ENCODE measurements around the gene PCAT6.
A peak's percentile ranks its signal among the peaks of the same experiment; 100 is the strongest.

Gene PCAT6

DNA sequence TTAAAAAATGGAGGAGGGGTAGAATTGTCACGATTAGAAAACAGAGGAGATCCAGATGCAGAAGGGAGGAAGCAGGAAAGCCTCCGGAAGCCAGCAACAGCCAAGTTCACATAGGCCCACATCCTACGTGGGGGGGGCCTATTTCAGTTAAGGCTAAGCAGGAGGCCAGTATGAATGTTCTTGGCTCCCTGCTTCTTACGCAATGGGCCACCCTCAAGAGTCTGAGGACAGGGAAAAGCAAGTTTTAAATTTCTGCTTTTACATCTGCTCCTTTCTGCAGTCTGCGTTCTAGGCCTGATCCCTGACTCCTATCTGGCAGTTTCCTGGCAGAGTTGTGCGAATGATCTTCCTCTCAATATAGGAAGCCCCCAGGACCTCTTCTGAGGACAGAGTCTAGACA lies 47.6 kb downstream of the PCAT6 start:
- ChIA-PET CTCF (no interaction called here), POLR2A (no interaction called here)
- H3K4me3 ChIP-seq (ENCODE audit: low read depth, low read length) = no peak overlapping the region
- TF ChIP-seq, protein P1, sequence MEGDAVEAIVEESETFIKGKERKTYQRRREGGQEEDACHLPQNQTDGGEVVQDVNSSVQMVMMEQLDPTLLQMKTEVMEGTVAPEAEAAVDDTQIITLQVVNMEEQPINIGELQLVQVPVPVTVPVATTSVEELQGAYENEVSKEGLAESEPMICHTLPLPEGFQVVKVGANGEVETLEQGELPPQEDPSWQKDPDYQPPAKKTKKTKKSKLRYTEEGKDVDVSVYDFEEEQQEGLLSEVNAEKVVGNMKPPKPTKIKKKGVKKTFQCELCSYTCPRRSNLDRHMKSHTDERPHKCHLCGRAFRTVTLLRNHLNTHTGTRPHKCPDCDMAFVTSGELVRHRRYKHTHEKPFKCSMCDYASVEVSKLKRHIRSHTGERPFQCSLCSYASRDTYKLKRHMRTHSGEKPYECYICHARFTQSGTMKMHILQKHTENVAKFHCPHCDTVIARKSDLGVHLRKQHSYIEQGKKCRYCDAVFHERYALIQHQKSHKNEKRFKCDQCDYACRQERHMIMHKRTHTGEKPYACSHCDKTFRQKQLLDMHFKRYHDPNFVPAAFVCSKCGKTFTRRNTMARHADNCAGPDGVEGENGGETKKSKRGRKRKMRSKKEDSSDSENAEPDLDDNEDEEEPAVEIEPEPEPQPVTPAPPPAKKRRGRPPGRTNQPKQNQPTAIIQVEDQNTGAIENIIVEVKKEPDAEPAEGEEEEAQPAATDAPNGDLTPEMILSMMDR (IDR thresholded peaks at IDR 0.05; ENCODE audit: insufficient read depth, low read length, missing control alignments) = no peak
- DNase-seq (ENCODE audit: low read depth, low spot score) = no peak

DNA sequence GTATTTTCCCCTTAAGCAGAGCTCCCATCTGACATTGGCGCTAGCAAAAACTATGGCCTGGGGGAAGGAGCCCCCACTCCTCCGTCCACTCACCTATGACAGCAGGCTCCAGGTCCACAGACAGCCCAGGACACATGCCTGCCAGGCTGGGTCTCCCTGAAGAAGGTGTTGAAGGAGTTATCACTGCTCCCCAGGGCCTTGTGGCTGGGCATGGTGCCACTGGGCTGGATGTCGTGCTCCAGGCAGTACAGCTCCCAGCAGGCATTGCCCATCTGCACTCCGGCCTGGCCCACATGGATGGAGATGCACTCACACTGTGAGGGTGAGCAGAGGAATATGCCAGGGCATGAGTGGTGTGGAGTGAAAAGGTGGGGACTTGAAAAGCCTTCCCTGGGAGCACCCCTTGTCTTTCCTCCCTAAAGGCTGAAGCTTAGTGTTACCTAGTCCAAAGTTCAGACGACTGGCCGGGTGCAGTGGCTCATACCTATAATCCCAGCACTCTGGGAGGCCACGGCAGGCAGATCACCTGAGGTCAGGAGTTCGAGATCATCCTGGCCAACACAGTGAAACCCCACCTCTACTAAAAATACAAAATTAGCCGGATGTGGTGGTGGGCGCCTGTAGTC lies 48.1 kb downstream of the PCAT6 start:
- ChIA-PET CTCF (interaction anchor here (1.1 kb wide), 1 partner anchor 10 kb away, joined by 3 read pairs; no protein-coding TSS in a partner anchor), POLR2A (no interaction called here)
- TF ChIP-seq, protein P1 (IDR thresholded peaks at IDR 0.05; ENCODE audit: insufficient read depth, low read length, missing control alignments) = no peak
- H3K4me3 ChIP-seq (ENCODE audit: low read depth, low read length) = no peak overlapping the region
- DNase-seq (ENCODE audit: low read depth, low spot score) = no peak

DNA sequence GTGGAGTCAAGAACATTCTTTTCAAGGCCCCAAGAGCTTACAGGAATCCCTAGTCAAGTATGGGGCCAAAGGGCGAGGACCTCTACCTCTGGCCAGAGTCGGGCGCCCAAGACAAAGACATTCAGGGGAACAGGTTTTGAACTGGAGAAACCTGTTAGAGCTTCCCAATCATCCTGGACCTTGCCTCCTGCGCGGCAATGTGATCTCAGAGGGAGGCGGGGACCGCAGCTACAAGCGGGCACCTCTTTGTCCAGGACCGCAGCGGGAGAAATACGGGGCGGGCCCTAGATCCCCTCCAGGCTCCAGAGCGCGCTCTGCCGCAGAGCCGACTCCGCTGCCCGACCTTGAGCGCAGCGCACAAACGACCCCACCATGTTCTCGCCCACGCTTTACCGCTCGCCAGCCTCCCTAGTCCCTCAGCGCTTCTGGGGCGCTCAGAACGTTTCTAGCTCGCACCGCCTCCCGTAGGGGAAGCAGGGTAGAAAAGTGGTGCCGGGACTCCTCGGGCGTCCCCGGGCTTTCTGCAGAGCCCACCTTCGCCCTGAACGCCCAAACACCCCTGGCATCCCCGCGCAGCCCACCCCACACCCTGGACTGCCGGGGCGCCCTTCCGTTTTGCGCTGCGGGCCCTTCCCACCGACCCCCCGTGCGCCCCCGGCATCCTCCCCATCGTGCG lies 50.1 kb downstream of the PCAT6 start:
- POLR2A ChIA-PET = interaction anchor here (0.6 to 0.9 kb wide), 2 partner anchors 14 to 50 kb away, joined by 3 read pairs; partner anchors contain the start of gene PCAT6
- DNase-seq (ENCODE audit: low read depth, low spot score) = no peak
- TF ChIP-seq, protein P1 (IDR thresholded peaks at IDR 0.05; ENCODE audit: insufficient read depth, low read length, missing control alignments) = no peak
- CTCF ChIA-PET = interaction anchor here (1.0 to 1.1 kb wide), 2 partner anchors 28 to 151 kb away, joined by 3 to 4 read pairs; partner anchors contain the start of genes RABIF and SYT2
- H3K4me3 ChIP-seq (ENCODE audit: low read depth, low read length) = peak overlapping the region; percentile 73
